Common myeloid progenitor, CD34-positive (primary cell): ENCODE data around the gene CD164.
A peak's percentile ranks its signal among the peaks of the same experiment; 100 is the strongest.
"Not testable (repeated sequence)": the region's sequence is repeated elsewhere in the genome, so short reads cannot be mapped to it uniquely, and the experiment has no call there.

Experiments used
- CTCF ChIA-PET: fragments of 350-600 bp; sonication (Branson Sonifier 250); formaldehyde crosslinking; loops from one replicate; lab custom pipeline; 2021; ENCODE audit warnings: antibody characterized with exemption; lab: Charles Lee
- POLR2A ChIA-PET: fragments of 350-600 bp; sonication (Branson Sonifier 250); formaldehyde crosslinking; loops from one replicate; lab custom pipeline; 2021; ENCODE audit warnings: antibody characterized with exemption; lab: Charles Lee
- DNase-seq, 3 donors: peaks; one replicate each; pipeline versions ENCODE4 v3.0.0 to v3.0.0-alpha.2; 2013
- H3K27ac ChIP-seq, 2 experiments: 1 replicate in 1 of 2; 2 replicates in 1 of 2; pipeline ENCODE4 v1.7.0; 2013; ENCODE audit warnings: inconsistent platforms in 2 of 2, low read length in 2 of 2, mild to moderate bottlenecking in 2 of 2, low read depth in 1 of 2, moderate library complexity in 1 of 2; ENCODE audit not compliant: severe bottlenecking in 2 of 2, insufficient read depth in 1 of 2, poor library complexity in 1 of 2
- H3K27me3 ChIP-seq, 5 experiments: replicated peaks in 2 of 5; 1 replicate in 3 of 5; 2 replicates in 2 of 5; pipeline versions ENCODE4 v1.6.1 to v1.7.0; 2013; ENCODE audit warnings: low read length in 4 of 5, mild to moderate bottlenecking in 2 of 5, moderate library complexity in 2 of 5, inconsistent platforms in 1 of 5; ENCODE audit not compliant: insufficient read depth in 5 of 5, control insufficient read depth in 4 of 5
- H3K36me3 ChIP-seq, 4 experiments: 1 replicate in 2 of 4; 2 replicates in 2 of 4; pipeline versions ENCODE4 v1.6.1 to v1.7.0; 2013; ENCODE audit warnings: low read length in 3 of 4, control low read depth in 1 of 4, mild to moderate bottlenecking in 1 of 4; ENCODE audit not compliant: control insufficient read depth in 4 of 4, insufficient read depth in 4 of 4
- H3K4me1 ChIP-seq, 4 experiments: 1 replicate in 3 of 4; 2 replicates in 1 of 4; pipeline versions ENCODE4 v1.6.1 to v1.7.1; 2013; ENCODE audit warnings: low read length in 3 of 4, mild to moderate bottlenecking in 3 of 4, control low read depth in 1 of 4, inconsistent platforms in 1 of 4, moderate library complexity in 1 of 4; ENCODE audit not compliant: control insufficient read depth in 4 of 4, insufficient read depth in 4 of 4; ENCODE audit errors: control extremely low read depth in 1 of 4
- H3K4me3 ChIP-seq, 7 experiments: 1 replicate in 4 of 7; 2 replicates in 3 of 7; pipeline versions ENCODE4 v1.5.1 to v1.7.0; 2013; ENCODE audit warnings: mild to moderate bottlenecking in 7 of 7, low read length in 6 of 7, moderate library complexity in 6 of 7, inconsistent platforms in 2 of 7, low read depth in 2 of 7, control low read depth in 1 of 7; ENCODE audit not compliant: insufficient read depth in 4 of 7, control insufficient read depth in 1 of 7; ENCODE audit errors: extremely low read depth in 1 of 7
- H3K9me3 ChIP-seq, 5 experiments: 1 replicate in 4 of 5; 2 replicates in 1 of 5; pipeline versions ENCODE4 v1.6.1 to v1.7.1; 2013; ENCODE audit warnings: low read length in 4 of 5, mild to moderate bottlenecking in 2 of 5, inconsistent platforms in 1 of 5, low read depth in 1 of 5, moderate library complexity in 1 of 5; ENCODE audit not compliant: control insufficient read depth in 4 of 5, insufficient read depth in 2 of 5; ENCODE audit errors: control extremely low read depth in 1 of 5
- WGBS: methylation state at CpG from one replicate; pipeline ENCODE4 v1.1.5; 2013; ENCODE audit not compliant: insufficient coverage; 5-methylcytosine and 5-hydroxymethylcytosine counted together

The CD164 gene

DNA sequence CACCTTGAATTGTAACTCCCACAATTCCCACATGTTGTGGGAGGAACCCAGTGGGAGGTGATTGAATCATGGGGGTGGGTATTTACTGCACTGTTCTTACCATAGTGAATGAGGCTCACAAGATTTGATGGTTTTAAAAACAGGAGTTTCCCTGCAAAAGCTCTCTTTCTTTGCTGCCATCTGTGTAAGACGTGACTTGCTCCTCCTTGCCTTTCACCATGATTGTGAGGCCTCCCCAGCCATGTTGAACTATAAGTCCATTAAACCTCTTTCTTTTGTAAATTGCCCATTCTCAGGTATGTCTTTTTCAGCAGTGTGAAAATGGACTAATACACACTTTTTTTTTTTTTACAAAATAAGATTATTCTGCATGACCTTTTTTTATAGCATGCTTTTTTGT, 48.4 kb downstream of the CD164 start:
- H3K27me3 ChIP-seq, POLR2A ChIA-PET, DNase-seq, H3K9me3 ChIP-seq, H3K4me1 ChIP-seq, H3K4me3 ChIP-seq, H3K36me3 ChIP-seq, H3K27ac ChIP-seq: not testable (repeated sequence)
- CTCF ChIA-PET, result interaction anchor here (1.0 kb wide), 1 partner anchor 9 kb away, joined by 5 read pairs; no protein-coding TSS in a partner anchor
- WGBS, result 100% methylated on average over 1 of the region's 1 CpG

DNA sequence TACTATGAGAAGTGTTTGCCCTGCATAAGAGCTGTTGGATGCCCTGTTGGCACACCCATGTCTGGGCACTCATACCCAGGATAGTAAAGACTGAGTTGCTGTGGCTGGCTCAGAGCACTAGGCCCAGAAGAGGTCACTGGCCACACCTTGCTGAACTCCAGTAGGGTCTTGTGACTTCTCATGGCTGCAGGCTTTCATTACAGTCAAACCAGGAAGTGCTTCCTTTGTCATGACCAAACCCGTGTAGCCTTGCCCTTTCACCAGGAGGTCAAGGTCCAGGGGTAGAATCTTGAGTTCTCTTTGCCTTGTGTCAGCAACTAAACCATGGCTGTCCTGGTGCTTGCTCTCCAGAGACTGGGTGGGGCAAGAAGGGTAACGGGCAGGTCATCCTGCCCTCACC, 49.5 kb downstream of the CD164 start:
- no peak for DNase-seq
- 100% methylated on average over 1 of the region's 2 CpGs for WGBS
- Histone ChIP-seq H3K27me3 (no peaks in the 10 kb centered on the region), H3K36me3 (peaks cover 0 to 6% (median 0%) of the 10 kb centered on the region in 4 experiments), H3K27ac (no peak overlapping the region), H3K9me3 (no peaks in the 10 kb centered on the region), H3K4me1 (peaks cover 0 to 5% (median 0%) of the 10 kb centered on the region in 4 experiments), H3K4me3 (no peak overlapping the region)
- POLR2A ChIA-PET, result no interaction called here
- CTCF ChIA-PET, result no interaction called here

DNA sequence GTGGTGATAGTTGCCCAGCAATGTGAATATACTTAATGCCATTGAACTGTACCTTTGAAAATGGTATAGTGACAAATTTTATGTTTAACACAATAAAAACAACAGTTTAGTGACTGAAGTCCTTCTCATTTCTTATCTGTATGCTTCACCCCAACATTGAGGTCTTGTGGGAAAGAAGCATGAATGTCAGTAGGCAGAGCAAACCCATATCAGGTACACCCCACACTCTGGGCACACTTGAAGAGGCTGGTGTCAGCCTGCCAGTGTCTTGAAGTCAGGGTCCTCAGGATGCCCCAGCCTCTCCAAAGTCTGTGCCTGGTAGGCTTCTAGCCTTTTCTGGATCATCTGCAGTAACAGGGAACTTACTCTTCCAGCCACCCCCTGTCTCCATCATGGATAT, 51.2 kb downstream of the CD164 start:
- POLR2A ChIA-PET, result no interaction called here
- peak in 2 of 3 donors; percentile 43 to 66 for DNase-seq
- Histone ChIP-seq H3K9me3 (no peaks in the 10 kb centered on the region), H3K36me3 (peaks cover 0 to 6% (median 0%) of the 10 kb centered on the region in 4 experiments), H3K4me1 (peaks cover 0 to 5% (median 0%) of the 10 kb centered on the region in 4 experiments), H3K27me3 (no peaks in the 10 kb centered on the region), H3K4me3 (no peak overlapping the region), H3K27ac (no peak overlapping the region)
- CTCF ChIA-PET, result no interaction called here

DNA sequence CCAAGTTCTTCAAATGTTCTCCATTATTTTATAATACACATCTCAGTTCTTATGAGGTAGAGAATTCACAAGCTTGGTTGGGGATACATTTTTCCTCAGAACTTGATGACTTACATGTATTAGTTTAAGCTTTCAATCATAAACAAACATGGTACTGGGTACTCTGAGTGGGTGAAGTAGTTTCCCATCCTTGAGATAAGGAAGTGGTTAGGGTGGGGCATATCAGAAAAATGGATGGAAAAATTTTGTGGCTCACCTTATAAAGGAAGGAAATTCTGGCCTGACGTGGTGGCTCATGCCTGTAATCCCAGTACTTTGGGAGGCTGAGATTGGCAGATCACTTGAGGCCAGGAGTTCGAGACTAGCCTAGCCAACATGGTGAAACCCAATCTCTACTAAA, 52.0 kb downstream of the CD164 start:
- H3K4me1 ChIP-seq, result peaks cover 0 to 9% (median under 1%) of the 10 kb centered on the region in 4 experiments
- H3K27me3 ChIP-seq, result no peaks in the 10 kb centered on the region
- peaks cover 0 to 6% (median 0%) of the 10 kb centered on the region in 4 experiments for H3K36me3 ChIP-seq
- H3K9me3 ChIP-seq, result no peaks in the 10 kb centered on the region
- H3K4me3 ChIP-seq, result no peak overlapping the region
- no peak for DNase-seq
- H3K27ac ChIP-seq, result no peak overlapping the region
- 70% methylated on average over 2 of the region's 2 CpGs for WGBS
- CTCF ChIA-PET, result interaction anchor here (1.1 kb wide), 1 partner anchor 10 kb away, joined by 3 read pairs; no protein-coding TSS in a partner anchor
- POLR2A ChIA-PET, result interaction anchor here (0.6 kb wide), 1 partner anchor 101 kb away, joined by 3 read pairs; no protein-coding TSS in a partner anchor

DNA sequence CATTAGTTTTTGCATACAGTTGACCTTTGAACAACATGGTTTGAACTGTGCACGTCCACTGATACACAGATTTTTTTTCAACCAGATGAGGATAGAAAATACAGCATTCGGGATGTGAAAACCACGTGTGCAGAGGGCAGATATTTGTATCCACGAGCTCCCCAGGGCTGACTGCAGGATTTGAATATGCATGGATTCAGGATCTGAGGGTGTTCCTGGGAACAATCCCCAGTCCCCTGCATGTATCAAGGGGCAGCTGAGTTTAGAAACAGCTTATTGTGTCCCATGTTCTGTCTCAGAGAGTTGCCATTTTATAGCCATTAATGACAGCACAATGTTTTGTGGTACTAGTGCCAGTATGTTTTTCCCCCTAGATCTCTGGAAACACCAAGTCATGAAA, 53.6 kb downstream of the CD164 start:
- peaks cover 0 to 6% (median 0%) of the 10 kb centered on the region in 4 experiments for H3K36me3 ChIP-seq
- H3K27me3 ChIP-seq, result no peaks in the 10 kb centered on the region
- CTCF ChIA-PET, result interaction anchor here (0.8 to 1.4 kb wide), 2 partner anchors 13 to 37 kb away, joined by 3 to 4 read pairs; no protein-coding TSS in a partner anchor
- DNase-seq, result no peak
- H3K4me1 ChIP-seq, result peaks cover 0 to 21% (median 5%) of the 10 kb centered on the region in 4 experiments
- no peak overlapping the region for H3K4me3 ChIP-seq
- POLR2A ChIA-PET, result no interaction called here
- WGBS, result 100% methylated on average over 3 of the region's 4 CpGs
- H3K27ac ChIP-seq, result no peak overlapping the region
- no peaks in the 10 kb centered on the region for H3K9me3 ChIP-seq

DNA sequence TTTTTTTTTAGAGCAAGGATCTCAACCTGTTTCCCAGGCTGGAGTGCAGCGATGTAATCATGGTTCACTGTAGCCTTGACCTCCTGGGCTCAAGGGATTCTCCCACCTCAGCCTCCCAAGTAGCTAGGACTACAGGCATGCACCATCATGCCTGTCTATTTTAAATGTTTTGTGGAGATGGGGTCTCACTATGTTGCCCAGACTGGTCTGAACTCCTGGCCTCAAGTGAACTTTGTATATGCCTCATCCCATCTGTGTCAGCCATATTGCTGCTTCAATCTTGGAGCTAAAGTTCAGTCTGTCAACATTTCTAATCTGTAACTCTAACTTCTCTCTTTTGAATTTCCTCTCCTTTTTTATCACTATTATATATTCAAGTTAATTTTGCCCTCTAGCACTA, 54.3 kb downstream of the CD164 start:
- DNase-seq, result no peak
- POLR2A ChIA-PET, result interaction anchor here (0.6 to 0.8 kb wide), 2 partner anchors 27 to 185 kb away, joined by 3 read pairs; no protein-coding TSS in a partner anchor
- H3K27me3 ChIP-seq, result no peaks in the 10 kb centered on the region
- no peaks in the 10 kb centered on the region for H3K9me3 ChIP-seq
- peaks cover 5 to 27% (median 11%) of the 10 kb centered on the region in 4 experiments for H3K4me1 ChIP-seq
- WGBS, result 100% methylated on average over 1 of the region's 1 CpG
- CTCF ChIA-PET, result interaction anchor here (0.6 to 1.4 kb wide), 3 partner anchors 14 to 560 kb away, joined by 3 to 4 read pairs (median 3); no protein-coding TSS in a partner anchor
- peaks cover 0 to 6% (median 0%) of the 10 kb centered on the region in 4 experiments for H3K36me3 ChIP-seq
- H3K27ac ChIP-seq, result no peak overlapping the region
- H3K4me3 ChIP-seq, result no peak overlapping the region

GRCh38 chr6:109327491-109327890, 54.8 kb downstream of the CD164 start:
- Histone ChIP-seq H3K36me3 (peaks cover 0 to 6% (median 0%) of the 10 kb centered on the region in 4 experiments), H3K4me3 (no peak overlapping the region), H3K9me3 (no peaks in the 10 kb centered on the region), H3K27ac (no peak overlapping the region), H3K4me1 (peaks cover 5 to 28% (median 16%) of the 10 kb centered on the region in 4 experiments), H3K27me3 (no peaks in the 10 kb centered on the region)
- ChIA-PET POLR2A (interaction anchor here (0.6 to 0.8 kb wide), 2 partner anchors 27 to 184 kb away, joined by 3 read pairs; no protein-coding TSS in a partner anchor), CTCF (interaction anchor here (0.6 to 1.4 kb wide), 2 partner anchors 14 to 560 kb away, joined by 3 to 4 read pairs; no protein-coding TSS in a partner anchor)
- no peak for DNase-seq
- WGBS, result 100% methylated on average over 3 of the region's 4 CpGs
